Activated T-cell treated with anti-CD3 and anti-CD28 coated beads for 4 hours (primary cell): ENCODE results near the gene TBC1D23.
"Not testable (repeated sequence)": the region's sequence is repeated elsewhere in the genome, so short reads cannot be mapped to it uniquely, and the experiment has no call there.

Source experiments
- DNase-seq: peaks from one replicate; pipeline ENCODE4 v3.0.0-alpha.2; 2020

The TBC1D23 gene

DNA sequence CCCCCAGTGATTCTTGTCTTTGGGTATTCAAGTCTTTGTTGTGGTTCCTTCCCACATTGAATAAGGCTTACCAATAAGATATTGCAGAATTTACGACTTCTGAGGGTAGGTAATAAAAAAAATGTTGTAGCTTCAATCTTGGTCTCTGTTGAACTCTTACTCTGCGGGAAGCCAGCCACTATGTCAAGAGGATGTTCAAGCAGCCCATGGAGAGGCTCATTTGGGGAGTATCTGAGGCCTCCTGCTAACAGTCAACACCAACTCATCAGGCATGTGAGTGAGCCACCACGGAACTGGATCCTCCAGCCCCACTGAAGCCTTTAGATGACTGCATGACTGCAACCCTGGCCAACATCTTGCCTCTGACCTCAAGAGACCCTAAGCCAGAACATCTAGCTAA, 3.2 kb upstream of the TBC1D23 start:
- no peak for DNase-seq

DNA sequence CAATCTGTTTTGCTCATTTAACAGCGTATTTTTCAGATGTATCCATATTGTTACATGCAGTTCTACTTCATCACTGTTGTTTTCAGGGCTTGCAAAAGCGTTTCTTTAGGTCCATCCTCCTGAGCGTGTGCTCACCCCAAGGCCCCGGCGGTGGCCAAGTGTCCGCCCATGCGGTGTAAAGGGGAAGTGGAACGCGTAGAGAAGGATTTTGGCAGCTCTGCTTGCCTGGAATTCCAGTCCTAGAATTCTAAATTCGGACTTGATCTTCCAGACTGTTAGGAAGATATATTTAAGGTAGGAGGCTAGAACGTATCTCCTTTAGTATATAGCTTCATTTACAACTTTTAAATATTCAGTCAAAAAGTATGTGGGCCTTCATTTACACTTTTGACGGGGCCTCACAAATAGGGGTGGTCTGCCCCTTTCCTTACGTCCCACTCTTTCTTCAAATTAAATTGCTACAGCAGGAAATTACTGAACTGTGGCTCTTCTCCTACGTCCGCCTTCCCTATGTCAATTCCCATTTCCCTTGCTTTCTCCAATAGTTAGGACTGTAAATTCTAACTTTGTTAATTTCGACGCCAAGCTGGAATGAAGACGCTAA, 609 bp upstream of the TBC1D23 start:
- no peak for DNase-seq

DNA sequence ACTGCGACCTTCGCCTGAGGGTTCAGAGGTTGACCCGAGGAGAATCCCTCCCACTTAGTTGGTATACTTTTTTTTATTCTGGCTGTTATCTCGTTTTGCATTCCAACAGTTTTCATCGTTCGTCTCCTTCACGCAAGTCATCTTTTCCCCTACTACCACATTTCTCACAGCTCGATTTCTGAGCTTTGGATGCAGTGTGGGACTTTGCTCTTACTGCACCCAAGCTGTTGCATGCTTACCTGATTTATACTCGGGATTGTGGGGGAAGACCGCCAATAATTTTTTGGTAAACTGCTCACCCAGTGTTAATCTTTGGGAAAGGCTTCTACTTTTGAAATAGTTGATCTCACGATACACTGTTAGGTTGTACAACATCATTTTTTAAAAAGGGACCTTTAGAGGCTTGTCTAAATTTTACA, 702 bp downstream of the TBC1D23 start:
- DNase-seq = no peak

DNA sequence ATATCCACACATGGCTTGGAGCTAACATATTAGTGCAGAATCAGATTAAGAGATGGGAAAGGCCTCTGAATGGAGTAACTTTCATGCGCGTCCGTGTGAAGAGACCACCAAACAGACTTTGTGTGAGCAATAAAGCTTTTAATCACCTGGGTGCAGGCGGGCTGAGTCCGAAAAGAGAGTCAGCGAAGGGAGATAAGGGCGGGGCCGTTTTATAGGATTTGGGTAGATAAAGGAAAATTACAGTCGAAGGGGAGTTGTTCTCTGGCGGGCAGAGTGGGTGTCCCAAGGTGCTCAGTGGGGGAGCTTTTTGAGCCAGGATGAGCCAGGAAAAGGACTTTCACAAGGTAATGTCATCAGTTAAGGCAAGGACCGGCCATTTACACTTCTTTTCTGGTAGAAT, 2.1 kb downstream of the TBC1D23 start:
- DNase-seq = not testable (repeated sequence)

DNA sequence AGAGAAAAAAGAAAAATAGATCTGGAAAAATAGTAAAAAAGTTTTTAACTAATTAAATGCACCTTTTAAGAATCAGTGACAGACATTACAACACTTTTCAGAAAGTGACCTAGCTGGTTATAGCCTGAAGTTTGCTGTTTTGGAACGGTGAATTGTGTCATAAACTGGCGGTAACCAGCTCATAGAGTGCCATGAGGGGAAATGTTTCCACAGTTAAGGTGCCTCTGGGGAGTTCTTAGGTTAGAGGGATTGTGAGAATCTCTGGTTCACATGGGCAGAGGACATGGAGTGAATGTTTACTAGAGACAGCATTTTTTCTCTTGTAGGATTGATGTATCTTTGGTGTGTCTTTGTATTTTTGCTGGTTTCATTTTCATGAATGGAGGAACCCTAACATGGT, 2.8 kb downstream of the TBC1D23 start:
- DNase-seq = no peak

DNA sequence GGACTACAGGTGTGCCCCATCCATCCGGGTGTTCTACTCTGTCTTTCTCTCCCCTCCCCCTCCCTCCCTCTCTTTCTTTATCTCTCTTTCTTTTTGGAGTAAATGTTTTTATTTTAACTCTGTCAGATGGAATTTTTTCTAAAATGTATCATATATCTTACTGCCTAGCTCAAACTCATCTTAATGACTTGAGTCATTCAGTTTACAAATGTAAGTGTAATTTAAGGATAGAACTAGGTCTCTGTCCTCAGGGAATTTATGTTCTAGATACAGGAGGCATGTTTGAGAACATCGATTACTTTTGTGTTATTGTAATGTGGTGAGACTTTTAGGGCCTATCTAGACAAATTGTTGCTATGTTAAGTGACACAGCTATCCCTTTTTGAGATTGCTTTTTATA, 3.5 kb downstream of the TBC1D23 start:
- no peak for DNase-seq

DNA sequence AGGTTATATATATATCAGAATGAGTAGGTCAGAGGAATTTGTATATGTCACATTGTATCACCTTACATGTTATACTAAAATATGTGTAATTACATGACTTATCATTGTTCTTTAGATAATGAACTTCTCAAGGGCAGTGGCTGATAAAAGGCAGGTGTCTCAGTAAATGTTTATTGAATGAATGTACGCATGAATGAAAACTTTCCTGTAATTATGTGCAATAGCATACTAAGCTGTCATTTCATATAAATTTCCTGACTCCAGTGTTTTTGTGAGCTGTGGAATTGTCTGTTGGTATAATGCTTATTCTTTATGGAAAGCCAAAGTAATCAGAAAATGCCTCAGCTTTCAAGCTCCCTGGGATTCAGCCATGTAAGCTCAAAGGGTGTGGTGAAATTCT, 4.2 kb downstream of the TBC1D23 start:
- no peak for DNase-seq

DNA sequence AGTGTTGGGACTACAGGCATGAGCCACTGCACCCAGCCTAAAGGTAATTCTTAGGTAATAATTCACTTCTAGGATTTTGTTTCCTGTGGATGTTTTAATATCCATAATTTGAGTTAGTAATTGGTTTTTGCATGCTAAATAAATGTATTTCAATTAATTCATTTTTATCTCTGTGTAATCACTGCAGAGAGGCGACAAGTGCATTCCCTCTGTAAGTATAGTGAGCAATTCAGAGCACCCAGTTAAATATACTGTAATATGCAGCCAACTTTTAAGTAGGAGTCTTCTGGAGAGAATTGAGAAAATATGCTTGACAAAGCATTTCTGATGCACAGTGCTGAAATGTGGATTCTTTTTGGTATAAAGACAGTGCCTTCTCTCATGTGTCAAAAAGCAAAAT, 5.7 kb downstream of the TBC1D23 start:
- DNase-seq = no peak

DNA sequence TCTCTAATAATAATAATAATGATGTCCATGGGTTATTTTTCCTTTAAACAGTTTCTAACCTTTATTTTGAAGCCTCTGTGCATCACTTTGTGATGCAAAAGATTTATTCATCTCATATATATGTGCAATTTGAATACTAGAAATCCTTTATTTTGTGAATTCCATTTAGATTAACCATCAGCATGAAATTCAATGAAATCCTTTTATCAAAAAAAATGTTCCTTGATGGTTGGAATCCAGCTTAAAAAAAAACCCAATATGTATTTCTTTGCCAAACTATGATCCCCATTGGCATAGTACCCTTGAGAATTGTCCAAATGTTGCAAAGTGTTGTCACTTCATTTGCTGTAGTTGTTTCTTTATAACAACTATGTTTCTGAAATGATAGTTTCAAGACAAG, 7.4 kb downstream of the TBC1D23 start:
- DNase-seq = no peak

DNA sequence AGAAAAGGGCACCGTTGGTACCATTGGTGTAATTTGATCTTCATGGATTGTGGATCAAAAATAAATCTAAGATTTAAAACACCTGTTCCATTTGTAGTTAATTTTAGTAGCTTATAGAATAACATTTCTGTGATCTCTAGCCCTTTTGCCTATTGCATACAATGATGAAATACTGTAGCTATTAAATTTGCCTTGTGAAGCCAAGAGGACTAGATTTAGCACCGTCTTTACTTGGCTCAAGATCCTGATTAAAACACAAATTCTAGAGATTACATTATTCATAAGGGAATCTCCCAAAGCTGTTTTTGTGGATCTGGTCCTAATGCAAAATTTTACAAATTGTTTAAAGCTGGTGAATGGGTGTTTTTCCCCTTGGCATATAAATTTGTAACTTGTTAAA, 8.2 kb downstream of the TBC1D23 start:
- no peak for DNase-seq

DNA sequence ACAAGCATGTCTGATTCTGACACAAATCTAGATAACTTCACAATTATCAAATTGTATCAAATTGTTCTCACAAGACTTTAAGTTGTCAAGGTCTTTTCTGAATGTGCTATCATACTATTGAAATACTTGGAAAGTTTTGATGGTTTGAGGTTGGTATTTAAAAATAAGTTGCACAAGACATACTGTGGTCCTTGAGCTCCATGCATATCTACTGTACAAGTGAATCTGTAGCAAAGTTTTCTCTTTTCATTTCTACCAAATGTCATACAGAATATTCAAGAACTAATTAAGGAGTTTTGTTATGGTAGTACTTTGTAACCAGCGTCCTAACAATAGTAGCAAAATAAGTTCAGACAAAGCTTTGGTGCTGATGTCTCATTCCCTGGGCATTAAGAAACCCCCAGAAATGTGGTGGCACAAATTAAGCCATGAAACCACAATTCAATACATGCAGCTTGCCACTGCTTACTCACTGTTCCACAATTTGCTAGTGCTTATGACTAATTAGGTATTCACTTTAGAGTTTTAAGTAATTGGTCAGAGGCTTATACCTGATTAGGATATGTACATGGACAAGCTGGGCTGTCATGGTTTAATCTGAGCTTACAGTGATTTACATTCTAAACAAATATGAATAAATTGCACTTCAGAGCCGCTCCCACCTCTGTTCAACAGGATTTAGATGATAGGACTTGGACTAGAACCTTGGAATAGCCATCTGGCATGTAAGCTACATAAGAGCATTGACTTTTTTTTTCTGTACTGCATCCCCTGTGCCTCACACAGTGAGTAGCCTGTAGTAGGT, 8.8 kb downstream of the TBC1D23 start:
- no peak for DNase-seq

DNA sequence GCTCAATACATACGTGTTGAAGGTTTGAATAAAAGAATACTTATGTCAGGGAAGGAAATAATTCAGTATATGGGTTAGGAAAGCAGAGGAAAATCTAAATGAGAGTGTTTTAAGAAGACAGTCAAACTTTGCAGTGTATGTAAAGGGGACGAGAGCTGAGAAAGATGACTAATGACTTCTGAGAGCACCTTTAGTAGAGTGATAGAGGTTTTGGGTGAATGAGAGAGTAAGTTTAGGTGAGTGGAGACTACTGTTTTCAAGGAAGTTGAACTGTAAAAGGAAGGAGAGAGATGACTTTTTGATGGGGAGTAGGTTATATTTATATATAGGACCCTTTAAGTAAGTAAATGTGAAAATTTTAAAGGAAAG, 9.4 kb downstream of the TBC1D23 start:
- no peak for DNase-seq

DNA sequence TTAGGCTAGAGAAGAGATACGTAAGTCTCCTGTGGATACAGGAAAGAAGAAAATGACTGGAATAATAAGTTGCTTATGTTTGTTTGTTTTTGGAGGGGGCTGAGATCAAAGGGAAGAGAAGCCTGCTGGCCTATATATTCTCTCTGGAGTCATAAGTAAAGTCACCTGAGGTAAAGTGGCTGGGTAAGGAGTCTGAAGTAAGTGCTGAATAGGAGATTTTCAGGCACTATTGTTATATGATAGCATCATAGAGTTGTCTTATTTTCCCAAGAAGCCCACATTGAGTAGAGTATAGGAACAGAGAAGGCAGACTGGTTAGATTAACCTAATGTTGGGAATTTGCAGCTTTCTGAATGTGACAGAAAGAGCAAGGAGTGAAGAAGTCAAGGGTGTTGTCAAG, 10.7 kb downstream of the TBC1D23 start:
- no peak for DNase-seq

DNA sequence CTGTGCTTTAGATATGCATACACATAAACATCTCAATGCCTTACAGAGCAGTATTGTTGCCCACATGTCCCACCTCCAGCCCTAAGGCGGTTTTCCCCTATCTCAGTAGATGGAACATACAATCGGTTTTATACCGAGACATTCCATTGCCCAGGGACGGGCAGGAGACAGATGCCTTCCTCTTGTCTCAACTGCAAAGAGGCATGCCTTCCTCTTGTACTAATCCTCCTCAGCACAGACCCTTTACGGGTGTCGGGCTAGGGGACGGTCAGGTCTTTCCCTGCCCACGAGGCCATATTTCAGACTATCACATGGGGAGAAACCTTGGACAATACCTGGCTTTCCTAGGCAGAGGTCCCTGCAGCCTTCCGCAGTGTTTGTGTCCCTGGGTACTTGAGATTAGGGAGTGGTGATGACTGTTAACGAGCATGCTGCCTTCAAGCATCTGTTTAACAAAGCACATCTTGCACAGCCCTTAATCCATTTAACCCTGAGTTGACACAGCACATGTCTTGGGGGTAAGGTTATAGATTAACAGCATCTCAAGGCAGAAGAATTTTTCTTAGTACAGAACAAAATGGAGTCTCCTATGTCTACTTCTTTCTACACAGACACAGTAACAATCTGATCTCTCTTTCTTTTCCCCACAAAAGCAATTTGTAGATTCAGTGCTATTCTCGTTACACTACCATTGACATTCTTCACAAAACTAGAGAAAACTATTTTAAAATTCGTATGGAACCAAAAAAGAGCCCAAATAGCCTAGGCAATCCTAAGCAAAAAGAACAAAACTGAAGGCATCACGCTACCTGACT, 12.2 kb downstream of the TBC1D23 start:
- DNase-seq = not testable (repeated sequence)

DNA sequence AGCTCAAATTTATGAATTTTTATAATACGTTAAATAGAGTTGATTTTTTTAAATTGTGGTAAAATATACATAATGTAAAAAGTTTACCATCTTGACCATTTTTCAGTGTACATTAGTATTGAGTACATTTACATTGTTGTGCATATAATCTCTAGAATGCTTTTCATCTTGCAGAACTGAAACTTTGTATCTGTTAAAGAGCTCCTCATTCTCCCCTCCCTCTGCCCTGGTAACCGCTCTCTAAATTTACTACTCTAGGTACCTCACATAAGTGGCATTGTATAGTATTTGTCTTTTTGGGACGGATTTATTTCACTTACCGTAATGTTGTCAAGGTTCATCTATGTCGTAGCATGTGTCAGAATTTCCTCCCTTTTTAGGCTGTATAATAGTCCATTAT, 13.6 kb downstream of the TBC1D23 start:
- DNase-seq = no peak

DNA sequence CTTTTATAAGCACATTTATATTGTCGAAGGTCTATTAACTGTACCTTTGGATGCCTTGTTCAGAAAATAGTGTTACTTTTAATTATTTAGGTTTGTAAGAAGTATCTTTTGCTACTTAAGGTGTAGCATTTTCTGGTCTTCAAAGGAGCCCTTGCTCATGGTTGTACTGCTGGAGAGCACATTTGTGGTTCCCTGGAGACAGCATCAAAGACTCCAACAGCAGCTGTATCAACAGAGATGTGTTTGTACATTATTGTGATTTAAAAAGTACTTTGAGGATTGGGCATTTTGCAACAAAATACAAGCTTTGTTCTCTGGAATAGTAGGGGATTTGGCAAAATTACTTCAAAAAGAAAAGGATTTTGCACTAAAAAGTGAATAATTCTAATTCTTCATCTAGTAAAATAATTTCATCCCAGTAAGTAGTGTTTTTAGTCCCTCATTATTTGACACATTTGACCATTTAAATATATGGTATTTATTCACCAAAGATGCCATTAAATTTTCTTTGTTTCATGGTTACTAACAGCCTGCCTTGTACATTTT, 16.5 kb downstream of the TBC1D23 start:
- DNase-seq = no peak

DNA sequence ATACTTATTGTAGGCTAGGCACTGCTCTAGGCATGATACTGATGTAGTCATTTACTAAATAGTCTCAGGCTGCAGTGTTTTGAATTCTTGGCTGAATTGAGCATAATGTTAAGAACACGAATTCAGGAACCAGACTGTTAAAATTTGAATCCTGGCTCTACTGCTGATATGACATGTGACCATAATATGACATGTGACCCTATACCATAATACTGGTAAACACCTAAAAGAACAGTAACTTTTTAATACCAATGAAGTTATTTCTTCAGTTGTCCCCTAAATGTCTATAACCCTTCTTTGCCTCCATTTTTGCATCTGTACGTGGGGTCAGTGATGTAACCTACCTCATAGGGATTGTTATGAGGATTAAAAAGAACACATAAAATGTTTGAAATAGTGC, 18.1 kb downstream of the TBC1D23 start:
- DNase-seq = no peak

DNA sequence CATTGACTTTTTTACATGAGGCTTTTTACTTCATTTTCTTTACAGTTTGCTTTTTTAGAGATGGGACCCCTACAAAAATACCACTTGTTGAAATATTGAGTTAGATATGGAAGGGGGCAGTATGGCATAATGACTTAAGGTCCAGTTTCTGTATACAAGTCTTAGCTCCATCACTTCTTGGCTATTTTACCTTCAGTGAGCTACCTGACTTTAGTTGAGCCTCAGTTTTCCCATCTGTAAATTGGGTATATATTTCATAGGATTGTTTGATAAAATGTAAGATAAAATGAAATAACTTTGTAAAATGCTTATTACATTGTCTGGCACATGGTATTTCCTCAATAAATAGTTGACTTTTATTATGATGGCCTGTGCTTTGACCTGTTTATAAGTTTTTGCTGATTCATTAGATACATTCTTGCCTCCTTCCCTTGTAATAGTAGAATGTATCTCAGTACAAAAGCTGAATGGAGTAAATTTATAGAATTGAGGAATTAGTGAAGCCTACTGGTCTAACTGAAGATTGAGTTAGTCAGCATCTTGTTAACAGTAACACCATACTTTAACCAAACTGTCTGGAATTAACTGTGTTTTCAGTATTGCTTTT, 27.6 kb downstream of the TBC1D23 start:
- DNase-seq = no peak

DNA sequence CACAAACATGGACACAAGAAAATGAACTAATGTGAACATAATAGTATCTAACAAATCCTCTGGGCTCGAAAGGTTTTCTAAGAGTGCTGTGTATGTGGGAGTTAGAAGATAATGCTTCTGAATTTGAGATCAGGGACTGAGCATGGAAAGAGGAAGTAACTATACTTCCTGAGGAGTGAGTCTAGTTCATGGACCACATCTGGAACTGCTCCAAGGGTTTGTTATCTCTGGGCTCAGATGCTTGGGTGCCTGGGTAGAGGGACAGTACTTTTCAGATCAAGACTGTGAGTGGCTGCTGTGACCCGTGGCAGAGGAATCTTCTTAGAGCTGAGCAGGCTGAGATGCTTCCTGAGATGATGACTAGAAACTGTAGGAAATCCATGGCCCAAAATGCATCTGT, 28.5 kb downstream of the TBC1D23 start:
- DNase-seq = no peak

DNA sequence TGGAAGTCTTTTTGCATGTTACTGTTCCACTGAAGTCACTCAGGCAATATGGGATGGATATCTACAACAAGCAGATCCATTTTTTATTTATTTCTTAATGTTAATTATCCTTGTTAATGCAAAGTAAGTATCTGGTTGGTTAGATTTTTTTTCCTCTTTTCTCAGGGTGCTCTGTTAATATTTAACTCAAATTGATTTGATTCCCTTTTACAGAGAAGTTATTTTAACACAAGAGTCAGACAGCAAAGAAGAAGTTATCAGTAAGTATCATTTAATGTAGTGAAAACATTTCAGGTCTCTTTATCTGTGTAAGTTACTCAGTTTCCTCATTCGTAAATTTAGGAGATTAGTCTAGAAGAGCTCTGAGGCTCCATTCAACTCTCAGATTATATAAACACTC, 34.3 kb downstream of the TBC1D23 start:
- no peak for DNase-seq

DNA sequence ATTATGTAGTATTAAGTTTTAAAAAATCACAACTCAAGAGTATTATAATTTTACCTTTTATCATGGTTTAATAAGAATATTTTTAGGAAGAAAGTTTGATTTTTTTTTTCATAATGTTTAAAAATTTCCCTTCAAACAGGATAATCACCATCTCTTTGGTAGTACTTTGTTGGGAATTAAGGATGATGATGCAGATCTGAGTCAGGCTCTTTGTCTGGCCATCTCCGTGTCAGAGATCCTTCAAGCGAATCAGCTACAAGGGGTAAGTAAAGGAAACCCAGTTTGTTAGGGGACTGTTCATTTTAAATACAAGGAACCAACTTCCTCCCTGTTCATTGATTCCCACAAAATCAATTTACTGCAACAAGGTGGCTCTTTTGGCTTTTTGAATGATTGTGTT, 37.0 kb downstream of the TBC1D23 start:
- no peak for DNase-seq

DNA sequence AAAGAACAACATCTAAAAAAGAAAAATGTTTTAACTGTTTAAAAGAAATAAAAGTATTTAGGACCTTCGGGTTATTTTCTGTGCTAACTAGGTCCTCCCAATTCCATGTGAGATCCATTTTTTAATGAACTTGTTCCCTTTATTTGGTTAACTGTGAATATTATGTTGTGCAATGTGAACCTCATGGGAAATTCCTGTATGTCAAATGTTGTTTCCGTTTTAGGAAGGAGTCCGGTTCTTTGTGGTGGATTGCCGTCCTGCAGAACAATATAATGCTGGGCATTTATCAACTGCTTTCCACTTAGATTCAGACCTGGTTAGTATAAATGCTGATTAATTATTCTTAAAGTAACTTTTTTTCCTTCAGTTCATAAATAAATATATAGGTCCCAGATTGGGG, 38.2 kb downstream of the TBC1D23 start:
- DNase-seq = no peak

DNA sequence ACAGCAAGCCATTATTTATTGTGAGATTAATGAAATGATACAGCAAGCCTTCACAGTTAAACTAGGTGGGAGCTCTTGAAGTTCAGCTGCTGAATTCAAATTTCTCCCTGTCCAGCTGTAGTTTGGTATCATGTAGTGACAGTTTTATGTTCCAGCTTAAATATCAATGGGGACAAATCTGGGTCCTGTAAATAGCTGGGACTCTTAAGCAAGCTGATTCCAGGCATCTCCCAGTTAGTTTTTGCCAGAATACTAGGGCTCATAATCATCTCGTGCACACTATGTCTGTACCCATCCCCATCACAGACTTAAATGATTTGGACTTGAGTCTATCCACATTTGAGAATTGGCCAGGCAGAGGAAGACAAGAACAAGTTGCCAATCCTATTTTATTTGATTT, 45.9 kb downstream of the TBC1D23 start:
- no peak for DNase-seq
